Neural progenitor cell (in vitro differentiated cells): ENCODE data around the gene FAM43A. TPM values are rescaled to one million over a fixed set of nuclear protein-coding genes. Genes with fewer than 3 reads are reported as not detected.

Source experiments
- DNase-seq: peaks from one replicate; pipeline ENCODE4 v3.0.0-alpha.2; 2016; ENCODE audit warnings: low spot score
- H2AFZ ChIP-seq: fragments of 200-600 bp; sonication (generic); replicated peaks from 2 replicates; pipeline ENCODE4 v1.6.1; 2016; ENCODE audit warnings: antibody characterized with exemption
- H3F3A ChIP-seq: fragments of 200-600 bp; sonication (generic); 2 replicates; pipeline ENCODE4 v1.6.1; 2016; ENCODE audit warnings: antibody characterized with exemption, low read depth
- H3K27ac ChIP-seq: fragments of 200-600 bp; sonication (generic); 2 replicates; pipeline ENCODE4 v1.5.1; 2016; ENCODE audit warnings: mild to moderate bottlenecking
- H3K27me3 ChIP-seq: fragments of 200-600 bp; sonication (generic); 2 replicates; pipeline ENCODE4 v1.6.1; 2016; ENCODE audit warnings: mild to moderate bottlenecking, moderate library complexity
- H3K36me3 ChIP-seq: fragments of 200-600 bp; sonication (generic); 2 replicates; pipeline ENCODE4 v1.5.1; 2016
- H3K4me1 ChIP-seq: fragments of 200-600 bp; sonication (generic); 2 replicates; pipeline ENCODE4 v1.6.1; 2016; ENCODE audit warnings: mixed run types
- H3K4me2 ChIP-seq: fragments of 200-600 bp; sonication (generic); 2 replicates; pipeline ENCODE4 v1.6.1; 2016
- H3K4me3 ChIP-seq: fragments of 200-600 bp; sonication (generic); 2 replicates; pipeline ENCODE4 v1.5.1; 2016
- H3K79me2 ChIP-seq: fragments of 200-600 bp; sonication (generic); 2 replicates; pipeline ENCODE4 v1.6.1; 2016; ENCODE audit warnings: low read depth
- H3K9ac ChIP-seq: fragments of 200-600 bp; sonication (generic); 2 replicates; pipeline ENCODE4 v1.6.1; 2016
- H3K9me3 ChIP-seq: fragments of 200-600 bp; sonication (generic); 2 replicates; pipeline ENCODE4 v1.5.1; 2016; ENCODE audit warnings: low read depth
- H4K20me1 ChIP-seq: fragments of 200-600 bp; sonication (generic); 2 replicates; pipeline ENCODE4 v1.6.1; 2016; ENCODE audit warnings: low read depth
- H3K27ac Mint-ChIP-seq: 3 replicates; pipeline ENCODE4 v1.8.0; 2021; ENCODE audit warnings: mixed read lengths
- H3K27me3 Mint-ChIP-seq: 2 replicates; pipeline ENCODE4 v1.8.0; 2022; ENCODE audit warnings: low read depth, mild to moderate bottlenecking, inconsistent platforms, moderate library complexity, mixed read lengths; ENCODE audit not compliant: insufficient read depth
- H3K36me3 Mint-ChIP-seq: 3 replicates; pipeline ENCODE4 v1.8.0; 2021; ENCODE audit warnings: mixed read lengths
- H3K4me1 Mint-ChIP-seq: 3 replicates; pipeline ENCODE4 v1.8.0; 2021; ENCODE audit warnings: mixed read lengths
- H3K4me3 Mint-ChIP-seq: 3 replicates; pipeline ENCODE4 v1.8.0; 2021; ENCODE audit warnings: mild to moderate bottlenecking, moderate library complexity, mixed read lengths
- H3K9me3 Mint-ChIP-seq: 3 replicates; pipeline ENCODE4 v1.8.0; 2020; ENCODE audit warnings: mixed read lengths
- CTCF ChIP-seq: fragments of 200-600 bp; sonication (generic); IDR thresholded peaks from 2 replicates; pipeline ENCODE4 v1.5.1; 2017; ENCODE audit warnings: antibody characterized with exemption, mild to moderate bottlenecking
- EZH2 ChIP-seq: fragments of 200-600 bp; sonication (generic); IDR thresholded peaks from 2 replicates; pipeline ENCODE4 v1.6.1; 2017; ENCODE audit warnings: antibody characterized with exemption, mild to moderate bottlenecking, moderate library complexity
- EZH2phosphoT487 ChIP-seq: fragments of 200-600 bp; sonication (generic); IDR thresholded peaks from 2 replicates; pipeline ENCODE4 v1.6.1; 2017; ENCODE audit warnings: antibody characterized with exemption
- total RNA-seq: library from RNA; depleted of rRNA; stranded (reverse); fragments of >200 nt; gene quantifications from 2 replicates; pipeline ENCODE4 v1.2.3, GENCODE V29; 2015; ENCODE audit warnings: low replicate concordance

Gene FAM43A
- total RNA-seq, 1 donor from 2014 or later = 0.80 TPM

GRCh38 chr3:194728986-194729385, 43.3 kb downstream of the FAM43A start:
- H4K20me1 ChIP-seq = no peaks in the 10 kb centered on the region
- H3K27me3 ChIP-seq = no peaks in the 10 kb centered on the region
- Mint-ChIP-seq H3K36me3 (no peaks in the 10 kb centered on the region), H3K27ac (no peak overlapping the region), H3K4me3 (no peak overlapping the region), H3K4me1 (peaks cover 51% of the 10 kb centered on the region), H3K27me3 (peaks cover 25% of the 10 kb centered on the region), H3K9me3 (no peaks in the 10 kb centered on the region)
- no peak overlapping the region for H3K27ac ChIP-seq
- no peaks in the 10 kb centered on the region for H3K79me2 ChIP-seq
- no peaks in the 10 kb centered on the region for H3K9me3 ChIP-seq
- no peak for DNase-seq
- H3K36me3 ChIP-seq = no peaks in the 10 kb centered on the region
- H3K9ac ChIP-seq = no peak overlapping the region
- H3F3A ChIP-seq = peaks cover 4% of the 10 kb centered on the region
- H3K4me3 ChIP-seq = no peak overlapping the region
- no peak for TF ChIP-seq EZH2phosphoT487
- no peak for TF ChIP-seq EZH2
- TF ChIP-seq CTCF = no peak
- H3K4me2 ChIP-seq = no peak overlapping the region
- peaks cover 25% of the 10 kb centered on the region for H3K4me1 ChIP-seq
- H2AFZ ChIP-seq = no peak overlapping the region

- Histone ChIP-seq H3K27ac (no peak overlapping the region), H3K4me3 (no peak overlapping the region), H3K27me3 (no peaks in the 10 kb centered on the region), H3F3A (peaks cover 4% of the 10 kb centered on the region), H3K9ac (no peak overlapping the region), H3K4me1 (peaks cover 25% of the 10 kb centered on the region), H3K9me3 (no peaks in the 10 kb centered on the region), H3K36me3 (no peaks in the 10 kb centered on the region), H3K4me2 (peak overlapping the region; percentile 34), H3K79me2 (no peaks in the 10 kb centered on the region), H4K20me1 (no peaks in the 10 kb centered on the region), H2AFZ (no peak overlapping the region)
- peak; percentile 71 for DNase-seq
- TF ChIP-seq EZH2 (no peak), EZH2phosphoT487 (no peak), CTCF (no peak)
- Mint-ChIP-seq H3K4me1 (peaks cover 51% of the 10 kb centered on the region), H3K36me3 (peaks cover 3% of the 10 kb centered on the region), H3K9me3 (no peaks in the 10 kb centered on the region), H3K27me3 (peaks cover 22% of the 10 kb centered on the region), H3K27ac (no peak overlapping the region), H3K4me3 (no peak overlapping the region)
Observed at GRCh38 chr3:194730365-194730764, 44.7 kb downstream of the FAM43A start.

GRCh38 chr3:194731506-194732073, 45.9 kb downstream of the FAM43A start:
- H3K27ac Mint-ChIP-seq = no peak overlapping the region
- Histone ChIP-seq H3K9ac (no peak overlapping the region), H2AFZ (no peak overlapping the region), H3F3A (peaks cover 4% of the 10 kb centered on the region), H3K79me2 (no peaks in the 10 kb centered on the region), H4K20me1 (no peaks in the 10 kb centered on the region), H3K9me3 (no peaks in the 10 kb centered on the region), H3K4me2 (no peak overlapping the region), H3K4me3 (no peak overlapping the region), H3K4me1 (peaks cover 25% of the 10 kb centered on the region), H3K27ac (no peak overlapping the region), H3K27me3 (peaks cover 1% of the 10 kb centered on the region), H3K36me3 (no peaks in the 10 kb centered on the region)
- peaks cover 22% of the 10 kb centered on the region for H3K27me3 Mint-ChIP-seq
- no peaks in the 10 kb centered on the region for H3K9me3 Mint-ChIP-seq
- no peak for TF ChIP-seq CTCF
- TF ChIP-seq EZH2phosphoT487 = no peak
- TF ChIP-seq EZH2 = no peak
- H3K36me3 Mint-ChIP-seq = peaks cover 7% of the 10 kb centered on the region
- peaks cover 45% of the 10 kb centered on the region for H3K4me1 Mint-ChIP-seq
- no peak overlapping the region for H3K4me3 Mint-ChIP-seq
- no peak for DNase-seq
